ENCODE data around the gene NTM.

Gene NTM

GRCh38 chr11:131425285-131425684 lies 54.9 kb downstream of the NTM start:
- no peaks in the 10 kb centered on the region for H3K4me1 ChIP-seq (ENCODE audit: control insufficient read depth, insufficient read depth, low read length)
- H3K4me3 ChIP-seq (ENCODE audit: low read depth, low read length) = no peak overlapping the region
- H3K9me3 ChIP-seq (ENCODE audit: control insufficient read depth, insufficient read depth, low read length) = no peaks in the 10 kb centered on the region
- H3K9ac ChIP-seq (ENCODE audit: low read depth, low read length) = no peak overlapping the region
- no peaks in the 10 kb centered on the region for H3K36me3 ChIP-seq (ENCODE audit: control insufficient read depth, insufficient read depth, low read length)
- H3K27me3 ChIP-seq (ENCODE audit: control insufficient read depth, insufficient read depth, low read length) = no peaks in the 10 kb centered on the region

GRCh38 chr11:131428853-131429252 lies 58.4 kb downstream of the NTM start:
- H3K9me3 ChIP-seq (ENCODE audit: control insufficient read depth, insufficient read depth, low read length) = no peaks in the 10 kb centered on the region
- H3K4me1 ChIP-seq (ENCODE audit: control insufficient read depth, insufficient read depth, low read length) = no peaks in the 10 kb centered on the region
- no peaks in the 10 kb centered on the region for H3K36me3 ChIP-seq (ENCODE audit: control insufficient read depth, insufficient read depth, low read length)
- no peaks in the 10 kb centered on the region for H3K27me3 ChIP-seq (ENCODE audit: control insufficient read depth, insufficient read depth, low read length)
- H3K4me3 ChIP-seq (ENCODE audit: low read depth, low read length) = no peak overlapping the region
- no peak overlapping the region for H3K9ac ChIP-seq (ENCODE audit: low read depth, low read length)

- no peak overlapping the region for H3K4me3 ChIP-seq (ENCODE audit: low read depth, low read length)
- H3K4me1 ChIP-seq (ENCODE audit: control insufficient read depth, insufficient read depth, low read length) = no peaks in the 10 kb centered on the region
- no peaks in the 10 kb centered on the region for H3K27me3 ChIP-seq (ENCODE audit: control insufficient read depth, insufficient read depth, low read length)
- H3K9ac ChIP-seq (ENCODE audit: low read depth, low read length) = no peak overlapping the region
- no peaks in the 10 kb centered on the region for H3K36me3 ChIP-seq (ENCODE audit: control insufficient read depth, insufficient read depth, low read length)
- no peaks in the 10 kb centered on the region for H3K9me3 ChIP-seq (ENCODE audit: control insufficient read depth, insufficient read depth, low read length)
Observed at GRCh38 chr11:131430473-131431208, 60.2 kb downstream of the NTM start.

GRCh38 chr11:131441051-131441810 lies 70.8 kb downstream of the NTM start:
- Histone ChIP-seq H3K27me3 (ENCODE audit: control insufficient read depth, insufficient read depth, low read length) (no peaks in the 10 kb centered on the region), H3K9me3 (ENCODE audit: control insufficient read depth, insufficient read depth, low read length) (no peaks in the 10 kb centered on the region), H3K36me3 (ENCODE audit: control insufficient read depth, insufficient read depth, low read length) (no peaks in the 10 kb centered on the region), H3K4me1 (ENCODE audit: control insufficient read depth, insufficient read depth, low read length) (no peaks in the 10 kb centered on the region), H3K9ac (ENCODE audit: low read depth, low read length) (no peak overlapping the region), H3K4me3 (ENCODE audit: low read depth, low read length) (no peak overlapping the region)

GRCh38 chr11:131446590-131447275 lies 76.3 kb downstream of the NTM start:
- H3K9me3 ChIP-seq (ENCODE audit: control insufficient read depth, insufficient read depth, low read length) = no peaks in the 10 kb centered on the region
- no peaks in the 10 kb centered on the region for H3K36me3 ChIP-seq (ENCODE audit: control insufficient read depth, insufficient read depth, low read length)
- no peak overlapping the region for H3K9ac ChIP-seq (ENCODE audit: low read depth, low read length)
- no peaks in the 10 kb centered on the region for H3K4me1 ChIP-seq (ENCODE audit: control insufficient read depth, insufficient read depth, low read length)
- no peaks in the 10 kb centered on the region for H3K27me3 ChIP-seq (ENCODE audit: control insufficient read depth, insufficient read depth, low read length)
- H3K4me3 ChIP-seq (ENCODE audit: low read depth, low read length) = no peak overlapping the region

GRCh38 chr11:131447277-131447815 lies 76.9 kb downstream of the NTM start:
- Histone ChIP-seq H3K4me3 (ENCODE audit: low read depth, low read length) (no peak overlapping the region), H3K36me3 (ENCODE audit: control insufficient read depth, insufficient read depth, low read length) (no peaks in the 10 kb centered on the region), H3K27me3 (ENCODE audit: control insufficient read depth, insufficient read depth, low read length) (no peaks in the 10 kb centered on the region), H3K9me3 (ENCODE audit: control insufficient read depth, insufficient read depth, low read length) (no peaks in the 10 kb centered on the region), H3K9ac (ENCODE audit: low read depth, low read length) (no peak overlapping the region), H3K4me1 (ENCODE audit: control insufficient read depth, insufficient read depth, low read length) (no peaks in the 10 kb centered on the region)

- Histone ChIP-seq H3K9ac (ENCODE audit: low read depth, low read length) (no peak overlapping the region), H3K27me3 (ENCODE audit: control insufficient read depth, insufficient read depth, low read length) (no peaks in the 10 kb centered on the region), H3K36me3 (ENCODE audit: control insufficient read depth, insufficient read depth, low read length) (no peaks in the 10 kb centered on the region), H3K4me1 (ENCODE audit: control insufficient read depth, insufficient read depth, low read length) (no peaks in the 10 kb centered on the region), H3K9me3 (ENCODE audit: control insufficient read depth, insufficient read depth, low read length) (no peaks in the 10 kb centered on the region), H3K4me3 (ENCODE audit: low read depth, low read length) (no peak overlapping the region)
Observed at GRCh38 chr11:131447898-131448297, 77.5 kb downstream of the NTM start.

- no peaks in the 10 kb centered on the region for H3K36me3 ChIP-seq (ENCODE audit: control insufficient read depth, insufficient read depth, low read length)
- H3K4me1 ChIP-seq (ENCODE audit: control insufficient read depth, insufficient read depth, low read length) = no peaks in the 10 kb centered on the region
- no peaks in the 10 kb centered on the region for H3K9me3 ChIP-seq (ENCODE audit: control insufficient read depth, insufficient read depth, low read length)
- H3K4me3 ChIP-seq (ENCODE audit: low read depth, low read length) = no peak overlapping the region
- no peaks in the 10 kb centered on the region for H3K27me3 ChIP-seq (ENCODE audit: control insufficient read depth, insufficient read depth, low read length)
- no peak overlapping the region for H3K9ac ChIP-seq (ENCODE audit: low read depth, low read length)
Observed at GRCh38 chr11:131449036-131450019, 78.9 kb downstream of the NTM start.

- H3K36me3 ChIP-seq (ENCODE audit: control insufficient read depth, insufficient read depth, low read length) = no peaks in the 10 kb centered on the region
- no peaks in the 10 kb centered on the region for H3K4me1 ChIP-seq (ENCODE audit: control insufficient read depth, insufficient read depth, low read length)
- no peaks in the 10 kb centered on the region for H3K27me3 ChIP-seq (ENCODE audit: control insufficient read depth, insufficient read depth, low read length)
- no peak overlapping the region for H3K4me3 ChIP-seq (ENCODE audit: low read depth, low read length)
- H3K9me3 ChIP-seq (ENCODE audit: control insufficient read depth, insufficient read depth, low read length) = no peaks in the 10 kb centered on the region
- no peak overlapping the region for H3K9ac ChIP-seq (ENCODE audit: low read depth, low read length)
Observed at GRCh38 chr11:131454490-131454889, 84.1 kb downstream of the NTM start.

- H3K27me3 ChIP-seq (ENCODE audit: control insufficient read depth, insufficient read depth, low read length) = no peaks in the 10 kb centered on the region
- H3K36me3 ChIP-seq (ENCODE audit: control insufficient read depth, insufficient read depth, low read length) = no peaks in the 10 kb centered on the region
- no peak overlapping the region for H3K4me3 ChIP-seq (ENCODE audit: low read depth, low read length)
- H3K9me3 ChIP-seq (ENCODE audit: control insufficient read depth, insufficient read depth, low read length) = no peaks in the 10 kb centered on the region
- no peaks in the 10 kb centered on the region for H3K4me1 ChIP-seq (ENCODE audit: control insufficient read depth, insufficient read depth, low read length)
- H3K9ac ChIP-seq (ENCODE audit: low read depth, low read length) = no peak overlapping the region
Observed at GRCh38 chr11:131454989-131455388, 84.6 kb downstream of the NTM start.
